MCF 10A (cell line): ENCODE measurements around the gene RFESD. TPM values are rescaled to one million over a fixed set of nuclear protein-coding genes. Genes with fewer than 3 reads are reported as not detected.

Experiments used
- Bru-seq: library from RNA; stranded (reverse); fragments of 400-500 nt; gene quantifications from one replicate; lab custom pipeline; 2021; lab: Mats Ljungman, UMichigan
- BruChase-seq, 2 experiments: library from RNA; stranded (reverse); fragments of 400-500 nt; gene quantifications; one replicate each; lab custom pipeline; 2021; lab: Mats Ljungman, UMichigan
- BruUV-seq: library from RNA; stranded (reverse); fragments of 400-500 nt; replicated peaks from 2 replicates; lab custom pipeline; 2021; lab: Mats Ljungman, UMichigan
- CTCF ChIA-PET: fragments of 300-600 bp; sonication (Branson Sonifier 250); formaldehyde crosslinking; extraction: SDS; loops from one replicate; lab custom pipeline; 2021; ENCODE audit warnings: antibody characterized with exemption, inconsistent platforms; lab: Yijun Ruan, JAX
- POLR2A ChIA-PET: fragments of 300-600, 350-650 bp; sonication (Branson Sonifier 250); formaldehyde crosslinking; extraction: SDS; loops from one replicate; lab custom pipeline; 2020; ENCODE audit warnings: antibody characterized with exemption, inconsistent platforms; lab: Yijun Ruan, JAX
- DNase-seq: peaks from one replicate; pipeline ENCODE4 v3.0.0-alpha.2; 2018; ENCODE audit not compliant: unreplicated experiment
- H3K27ac Mint-ChIP-seq: one replicate; pipeline ENCODE4 v1.8.0; 2022; ENCODE audit warnings: mild to moderate bottlenecking, low read depth, mixed read lengths; ENCODE audit not compliant: unreplicated experiment
- H3K27me3 Mint-ChIP-seq: one replicate; pipeline ENCODE4 v1.8.0; 2022; ENCODE audit warnings: mixed read lengths; ENCODE audit not compliant: insufficient read depth, unreplicated experiment
- H3K36me3 Mint-ChIP-seq: one replicate; pipeline ENCODE4 v1.8.0; 2022; ENCODE audit warnings: mild to moderate bottlenecking, moderate library complexity, mixed read lengths; ENCODE audit not compliant: insufficient read depth, unreplicated experiment
- H3K4me1 Mint-ChIP-seq: one replicate; pipeline ENCODE4 v1.8.0; 2022; ENCODE audit warnings: mixed read lengths; ENCODE audit not compliant: insufficient read depth, unreplicated experiment
- H3K4me3 Mint-ChIP-seq: one replicate; pipeline ENCODE4 v1.8.0; 2022; ENCODE audit warnings: mild to moderate bottlenecking, moderate library complexity, mixed read lengths; ENCODE audit not compliant: unreplicated experiment
- H3K9me3 Mint-ChIP-seq: one replicate; pipeline ENCODE4 v1.8.0; 2022; ENCODE audit warnings: mixed read lengths; ENCODE audit not compliant: unreplicated experiment
- CTCF ChIP-seq: fragments of 200-600 bp; IDR thresholded peaks from one replicate; pipeline ENCODE4 v1.8.0; 2022; ENCODE audit warnings: antibody characterized with exemption, mild to moderate bottlenecking; ENCODE audit not compliant: unreplicated experiment
- intact Hi-C: fragments of 100-400 bp; cut with micrococcal nuclease; formaldehyde crosslinking; loops from 2 replicates; pipeline ENCODE4 v1.14.1; 2022
- long read RNA-seq: library from polyadenylated mRNA; stranded (forward); transcript quantifications from one replicate; pipeline ENCODE4 v2.0.0, GENCODE V29; 2022
- total RNA-seq: library from RNA; stranded (reverse); gene quantifications from 2 replicates; pipeline ENCODE4 v1.2.3, GENCODE V29; 2022

The RFESD gene
- total RNA-seq (4.2 and 5.9 TPM in 2 replicates), Bru-seq, nascent RNA (percentile 52 among the genes with signal in this experiment), BruChase-seq, experiment 1, labeled RNA remaining after a 6-hour chase (percentile 48 among the genes with signal in this experiment), BruChase-seq, experiment 2, labeled RNA remaining after a 2-hour chase (percentile 50 among the genes with signal in this experiment)
- long read RNA-seq, partial matches to known transcripts, result 0 of 10 reads
- long read RNA-seq, other reads (novel, unspliced or antisense), result 3 of 10 reads

- CTCF ChIA-PET, result interaction anchor here (0.7 to 9.5 kb wide), 15 partner anchors 9 to 222 kb away, joined by 3 to 149 read pairs (median 5); partner anchors contain the start of genes ARSK, GLRX and RHOBTB3
- peak within 1 kb of the TSS; percentile 89 for H3K27ac Mint-ChIP-seq
- intact Hi-C loops, result no loop called here
These were observed at the start of gene RFESD for GRCh38 chr5:95646569-95647431. Gene RFESD (plus strand): TSS chr5:95646777. CDS start chr5:95652272, 5,495 bp downstream.

GRCh38 chr5:95599252-95599651, 47.3 kb upstream of the RFESD start:
- no peaks in the 10 kb centered on the region for H3K4me1 Mint-ChIP-seq
- no peak for TF ChIP-seq CTCF
- POLR2A ChIA-PET, result no interaction called here
- H3K4me3 Mint-ChIP-seq, result no peak overlapping the region
- intact Hi-C loops, result no loop called here
- CTCF ChIA-PET, result no interaction called here
- H3K27ac Mint-ChIP-seq, result no peak overlapping the region
- peaks cover 9% of the 10 kb centered on the region for H3K36me3 Mint-ChIP-seq
- BruUV-seq, result no TSS peak
- no peak for DNase-seq
- no peaks in the 10 kb centered on the region for H3K27me3 Mint-ChIP-seq
- no peaks in the 10 kb centered on the region for H3K9me3 Mint-ChIP-seq

More at GRCh38 chr5:95646569-95647431, at the start of gene RFESD:
- Mint-ChIP-seq H3K4me1 (peaks cover 15% of the 10 kb centered on the region), H3K27me3 (no peaks in the 10 kb centered on the region), H3K4me3 (peak within 1 kb of the TSS; percentile 74), H3K36me3 (no peaks in the 10 kb centered on the region), H3K9me3 (no peaks in the 10 kb centered on the region)
- no peak for TF ChIP-seq CTCF
- TSS peak; percentile 82 for BruUV-seq
- peak; percentile 96 for DNase-seq
- POLR2A ChIA-PET, result interaction anchor here (0.6 to 3.7 kb wide), 32 partner anchors 8 to 663 kb away, joined by 3 to 29 read pairs (median 4); partner anchors contain the start of genes ARSK, GLRX, RHOBTB3 and SKIC3

GRCh38 chr5:95600557-95600956, 46.0 kb upstream of the RFESD start:
- H3K4me3 Mint-ChIP-seq, result no peak overlapping the region
- intact Hi-C loops, result no loop called here
- ChIA-PET CTCF (no interaction called here), POLR2A (no interaction called here)
- BruUV-seq, result no TSS peak
- peaks cover 14% of the 10 kb centered on the region for H3K36me3 Mint-ChIP-seq
- no peak for TF ChIP-seq CTCF
- no peaks in the 10 kb centered on the region for H3K27me3 Mint-ChIP-seq
- no peaks in the 10 kb centered on the region for H3K9me3 Mint-ChIP-seq
- H3K27ac Mint-ChIP-seq, result no peak overlapping the region
- no peaks in the 10 kb centered on the region for H3K4me1 Mint-ChIP-seq
- no peak for DNase-seq

GRCh38 chr5:95605786-95606185, 40.8 kb upstream of the RFESD start:
- intact Hi-C loops, result no loop called here
- POLR2A ChIA-PET, result no interaction called here
- no peak for TF ChIP-seq CTCF
- no peaks in the 10 kb centered on the region for H3K9me3 Mint-ChIP-seq
- no peaks in the 10 kb centered on the region for H3K27me3 Mint-ChIP-seq
- CTCF ChIA-PET, result interaction anchor here (0.6 to 0.7 kb wide), 2 partner anchors 175 to 638 kb away, joined by 3 read pairs; no protein-coding TSS in a partner anchor
- H3K27ac Mint-ChIP-seq, result no peak overlapping the region
- H3K36me3 Mint-ChIP-seq, result peaks cover 14% of the 10 kb centered on the region
- H3K4me3 Mint-ChIP-seq, result no peak overlapping the region
- no peak for DNase-seq
- H3K4me1 Mint-ChIP-seq, result no peaks in the 10 kb centered on the region
- no TSS peak for BruUV-seq
